HepG2 (cell line): ENCODE data around the gene SDC4.

Experiments
- MEF2D ChIP-seq: sonication (generic); formaldehyde crosslinking; IDR thresholded peaks from 2 replicates; pipeline ENCODE4 v1.5.1; 2020; ENCODE audit warnings: mild to moderate bottlenecking, missing genetic modification reagents
- TF ChIP-seq, protein P1 (sequence below): sonication (generic); formaldehyde crosslinking; IDR thresholded peaks from 2 replicates; pipeline ENCODE4 v1.5.0; 2020; ENCODE audit warnings: mild to moderate bottlenecking, missing genetic modification reagents, moderate library complexity

DNA sequence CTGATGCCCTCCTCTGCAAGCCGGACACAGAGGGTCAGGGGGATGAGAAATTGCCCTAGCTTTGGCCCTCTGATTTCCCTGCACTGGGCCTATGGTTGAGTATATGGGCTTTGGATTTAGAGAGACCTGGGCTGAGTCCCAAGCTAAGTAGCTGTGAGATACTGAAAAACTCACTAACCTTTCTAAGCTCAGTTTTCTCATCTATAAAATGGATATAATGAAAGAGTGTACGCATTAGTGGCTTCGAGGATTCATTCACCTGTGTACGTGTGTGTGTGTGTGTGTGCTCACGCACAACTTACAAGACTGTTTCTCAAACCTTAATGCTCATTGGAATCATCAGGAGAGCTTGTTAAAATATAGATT, 54.2 kb downstream of the SDC4 start:
- no peak for TF ChIP-seq MEF2D (CRISPR knock-in tag)
- TF ChIP-seq, protein P1, sequence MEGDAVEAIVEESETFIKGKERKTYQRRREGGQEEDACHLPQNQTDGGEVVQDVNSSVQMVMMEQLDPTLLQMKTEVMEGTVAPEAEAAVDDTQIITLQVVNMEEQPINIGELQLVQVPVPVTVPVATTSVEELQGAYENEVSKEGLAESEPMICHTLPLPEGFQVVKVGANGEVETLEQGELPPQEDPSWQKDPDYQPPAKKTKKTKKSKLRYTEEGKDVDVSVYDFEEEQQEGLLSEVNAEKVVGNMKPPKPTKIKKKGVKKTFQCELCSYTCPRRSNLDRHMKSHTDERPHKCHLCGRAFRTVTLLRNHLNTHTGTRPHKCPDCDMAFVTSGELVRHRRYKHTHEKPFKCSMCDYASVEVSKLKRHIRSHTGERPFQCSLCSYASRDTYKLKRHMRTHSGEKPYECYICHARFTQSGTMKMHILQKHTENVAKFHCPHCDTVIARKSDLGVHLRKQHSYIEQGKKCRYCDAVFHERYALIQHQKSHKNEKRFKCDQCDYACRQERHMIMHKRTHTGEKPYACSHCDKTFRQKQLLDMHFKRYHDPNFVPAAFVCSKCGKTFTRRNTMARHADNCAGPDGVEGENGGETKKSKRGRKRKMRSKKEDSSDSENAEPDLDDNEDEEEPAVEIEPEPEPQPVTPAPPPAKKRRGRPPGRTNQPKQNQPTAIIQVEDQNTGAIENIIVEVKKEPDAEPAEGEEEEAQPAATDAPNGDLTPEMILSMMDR (CRISPR knock-in tag): no peak
